K562 (cell line): Measurements from ENCODE around the gene MLN. TPM values are rescaled to one million over a fixed set of nuclear protein-coding genes. Genes with fewer than 3 reads are reported as not detected.

Experiments used
- ATAC-seq: fragments of 200-7000 bp; cut with Tn5 transposase; 3 replicates; pipeline ENCODE4 v1.9.1; 2020; ENCODE audit warnings: moderate library complexity
- BruUV-seq: library from RNA; stranded (reverse); fragments of 400-500 nt; replicated peaks from 2 replicates; lab custom pipeline; 2021; lab: Mats Ljungman, UMichigan
- CTCF ChIA-PET: fragments of 300-600 bp; formaldehyde crosslinking; extraction: SDS; loops from one replicate; lab custom pipeline; 2021; ENCODE audit warnings: low intra/inter-chr PET ratio; lab: Yijun Ruan, JAX
- POLR2A ChIA-PET: fragments of 300-600, 350-650 bp; sonication (Branson Sonifier 250); formaldehyde crosslinking; extraction: SDS; loops from one replicate; lab custom pipeline; 2021; ENCODE audit warnings: antibody characterized with exemption, inconsistent platforms; lab: Yijun Ruan, JAX
- DNase-seq, 4 experiments: peaks; one replicate each; pipeline versions ENCODE4 v3.0.0 to v3.0.0-alpha.2; 2011 to 2018; ENCODE audit warnings: low spot score in 3 of 4, mixed read lengths in 3 of 4; ENCODE audit errors: extremely low read depth in 1 of 4
- FAIRE-seq: peaks from 2 replicates; lab custom pipeline; 2011; peaks lifted over from hg19 to GRCh38; lab: Jason Lieb, UNC
- H2AFZ ChIP-seq: 2 replicates; pipeline ENCODE4 v1.6.0; 2011; ENCODE audit warnings: low read depth, low read length, control low read depth, inconsistent platforms
- H3K27ac ChIP-seq: fragments of 200-600 bp; 3 replicates; pipeline ENCODE4 v1.8.0; 2011; ENCODE audit warnings: low read depth, mild to moderate bottlenecking, control low read depth, inconsistent platforms, low read length, moderate library complexity, mixed read lengths; ENCODE audit errors: extremely low read depth
- H3K27me3 ChIP-seq, 2 experiments: fragments of 300-600 bp in 1 of 2; 2 replicates in 1 of 2; 3 replicates in 1 of 2; pipeline versions ENCODE4 v1.6.0 to v1.8.0; 2011; ENCODE audit warnings: inconsistent platforms in 2 of 2, low read length in 2 of 2, mild to moderate bottlenecking in 1 of 2, mixed read lengths in 1 of 2, moderate library complexity in 1 of 2; ENCODE audit not compliant: control insufficient read depth in 2 of 2, insufficient read depth in 2 of 2
- H3K36me3 ChIP-seq: fragments of 300-600 bp; 3 replicates; pipeline ENCODE4 v1.8.0; 2011; ENCODE audit warnings: mild to moderate bottlenecking, low read length, inconsistent platforms; ENCODE audit not compliant: control insufficient read depth, insufficient read depth
- H3K4me1 ChIP-seq, 2 experiments: fragments of 200-600 bp in 1 of 2; replicated peaks in 1 of 2; 2 replicates in 1 of 2; 3 replicates in 1 of 2; pipeline versions ENCODE4 v1.5.1 to v1.8.0; 2011; ENCODE audit warnings: inconsistent platforms in 2 of 2, low read length in 2 of 2, mild to moderate bottlenecking in 1 of 2, mixed read lengths in 1 of 2, moderate library complexity in 1 of 2; ENCODE audit not compliant: control insufficient read depth in 2 of 2, insufficient read depth in 2 of 2
- H3K4me2 ChIP-seq: 2 replicates; pipeline ENCODE4 v1.6.1; 2011; ENCODE audit warnings: low read length, control low read depth, inconsistent platforms, mixed read lengths; ENCODE audit not compliant: insufficient read depth
- H3K4me3 ChIP-seq: fragments of 200-600 bp; sonication (generic), shearing (Covaris generic); 2 replicates; pipeline ENCODE4 v1.5.1; 2016; ENCODE audit warnings: control low read depth, inconsistent platforms
- H3K79me2 ChIP-seq: fragments of 200-600 bp; 3 replicates; pipeline ENCODE4 v1.8.0; 2011; ENCODE audit warnings: low read length, inconsistent platforms; ENCODE audit not compliant: control insufficient read depth, insufficient read depth
- H3K9ac ChIP-seq, 2 experiments: 2 replicates each; pipeline versions ENCODE4 v1.6.0 to v1.6.1; 2011; ENCODE audit warnings: low read depth in 2 of 2, low read length in 2 of 2, control low read depth in 1 of 2, inconsistent platforms in 1 of 2, mild to moderate bottlenecking in 1 of 2, mixed read lengths in 1 of 2; ENCODE audit not compliant: insufficient read depth in 1 of 2
- H3K9me1 ChIP-seq: one replicate; pipeline ENCODE4 v1.6.0; 2011; ENCODE audit warnings: inconsistent platforms, mild to moderate bottlenecking, low read length, moderate library complexity; ENCODE audit not compliant: control insufficient read depth, insufficient read depth
- H3K9me3 ChIP-seq: replicated peaks from 2 replicates; pipeline ENCODE4 v1.5.1; 2011; ENCODE audit warnings: low read depth, low read length, inconsistent platforms; ENCODE audit not compliant: control insufficient read depth, insufficient read depth
- H4K20me1 ChIP-seq: replicated peaks from 2 replicates; pipeline ENCODE4 v1.6.1; 2011; ENCODE audit warnings: low read length, inconsistent platforms, mixed read lengths; ENCODE audit not compliant: control insufficient read depth, insufficient read depth
- FOXJ3 ChIP-seq: sonication (generic); formaldehyde crosslinking; IDR thresholded peaks from 2 replicates; pipeline ENCODE4 v1.4.0; 2020; ENCODE audit warnings: mild to moderate bottlenecking, missing genetic modification reagents
- RNF2 ChIP-seq: sonication (generic); IDR thresholded peaks from 2 replicates; pipeline ENCODE4 v1.6.1; 2016
- SRSF7 ChIP-seq: fragments of 200-400 bp; formaldehyde crosslinking; optimal IDR thresholded peaks from 2 replicates; pipeline ENCODE3; 2017; ENCODE audit warnings: mild to moderate bottlenecking, low read depth, low read length
- ZNF41 ChIP-seq: fragments of 250-450 bp; sonication (Bioruptor Pico); conservative IDR thresholded peaks from 2 replicates; pipeline ENCODE4 v1.4.0; 2020; ENCODE audit warnings: mild to moderate bottlenecking
- ZNF717 ChIP-seq: fragments of 250-450 bp; sonication (Bioruptor Pico); IDR thresholded peaks from 2 replicates; pipeline ENCODE4 v1.5.0; 2021
- WGBS: fragments of 100-300 bp; shearing (Covaris generic); methylation state at CpG from one replicate; pipeline ENCODE4 v1.1.6; 2016; ENCODE audit warnings: low coverage, mixed read lengths; ENCODE audit not compliant: insufficient coverage; ENCODE audit errors: missing lambda C conversion rate; 5-methylcytosine and 5-hydroxymethylcytosine counted together
- in situ Hi-C: fragments of 300-500 bp; cut with MboI; formaldehyde crosslinking; loops from 4 replicates; pipeline ENCODE4 v1.15.0; 2018; ENCODE audit warnings: inconsistent platforms, mixed read lengths
- intact Hi-C: fragments of 100-400 bp; cut with micrococcal nuclease; formaldehyde crosslinking; loops from 2 replicates; pipeline ENCODE4 v1.14.2; 2022
- polyA plus RNA-seq, 8 experiments: library from polyadenylated mRNA; depleted of rRNA in 4 of 8; stranded (reverse) in 5 of 8; unstranded in 3 of 8; fragments of >200 nt; fragmentation: Nextera tagmentation in 2 of 8; fragmentation: Illumina TruSeq in 1 of 8; extraction: Ambion mirVana in 2 of 8; extraction: Trizol in 1 of 8; gene quantifications; 2 replicates each; pipeline versions ENCODE4 v1.2.1 to v1.2.3, GENCODE V29; 2011 to 2014; ENCODE audit warnings: inconsistent platforms in 1 of 8, missing spikeins in 1 of 8
- total RNA-seq, 7 experiments: library from RNA; depleted of rRNA in 6 of 7; stranded (reverse); fragments of >200 nt in 6 of 7; fragmentation: Illumina TruSeq in 2 of 7; extraction: Trizol in 2 of 7; gene quantifications; 2 replicates each; pipeline versions ENCODE4 v1.2.1 to v1.2.3, GENCODE V29; 2011 to 2021; ENCODE audit warnings: low replicate concordance in 1 of 7
- TF ChIP-seq, protein P1 (sequence below), 2 experiments: fragments of 450-650 bp in 1 of 2; sonication (generic) in 1 of 2; formaldehyde crosslinking in 1 of 2; IDR thresholded peaks in 1 of 2; conservative IDR thresholded peaks in 1 of 2; 2 replicates each; pipeline versions ENCODE4 v1.6.1 to v1.8.1; 2016 to 2023; ENCODE audit warnings: mild to moderate bottlenecking in 2 of 2, moderate library complexity in 2 of 2, inconsistent platforms in 1 of 2, missing genetic modification reagents in 1 of 2
- TF ChIP-seq, protein P2 (sequence below): fragments of 450-650 bp; formaldehyde crosslinking; IDR thresholded peaks from 2 replicates; pipeline ENCODE4 v1.4.0; 2022; ENCODE audit warnings: missing genetic modification characterization

The MLN gene
- total and polyA plus RNA-seq, 9 of the 15 experiments (the other 6 are each of a cell fraction or from before 2014, with no cell fraction given) = not detected

DNA sequence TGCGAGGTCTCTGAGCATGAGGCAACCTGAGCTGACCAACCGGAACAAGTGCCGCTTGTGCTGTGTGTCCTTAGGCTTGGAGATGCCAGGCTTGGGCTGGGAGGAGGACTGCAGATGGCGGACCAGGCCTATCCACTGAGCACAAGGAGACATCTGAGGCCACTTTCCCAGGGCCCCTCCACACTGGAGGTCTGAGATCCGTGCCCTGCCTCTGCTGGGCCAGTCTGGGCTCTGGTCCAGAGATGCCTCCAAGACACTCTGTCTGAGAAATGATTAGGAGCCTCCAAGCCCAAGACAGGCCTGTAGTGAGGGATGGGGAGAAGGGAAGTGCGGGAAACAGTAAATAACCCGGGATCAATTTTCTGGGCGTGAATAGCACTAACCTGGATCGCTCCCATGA, 3.0 kb upstream of the MLN start:
- no peak overlapping the region for H3K4me2 ChIP-seq
- no peaks in the 10 kb centered on the region for H3K79me2 ChIP-seq
- DNase-seq (no peak), ATAC-seq (no peak), FAIRE-seq (no peak)
- H2AFZ ChIP-seq = no peak overlapping the region
- H3K27ac ChIP-seq = no peak overlapping the region
- no peaks in the 10 kb centered on the region; the same call in 1 of the 2 replicates for H4K20me1 ChIP-seq
- no peak for TF ChIP-seq FOXJ3 (CRISPR knock-in tag)
- no peak for TF ChIP-seq ZNF717 (CRISPR knock-in tag)
- TF ChIP-seq, protein P1, sequence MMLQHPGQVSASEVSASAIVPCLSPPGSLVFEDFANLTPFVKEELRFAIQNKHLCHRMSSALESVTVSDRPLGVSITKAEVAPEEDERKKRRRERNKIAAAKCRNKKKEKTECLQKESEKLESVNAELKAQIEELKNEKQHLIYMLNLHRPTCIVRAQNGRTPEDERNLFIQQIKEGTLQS (IDR thresholded peaks at IDR 0.05) = no peak
- TF ChIP-seq, protein P1 (CRISPR knock-in tag; conservative IDR thresholded peaks at IDR 0.05) = no peak
- TF ChIP-seq ZNF41 = no peak
- TF ChIP-seq RNF2 = no peak
- TF ChIP-seq, protein P2, sequence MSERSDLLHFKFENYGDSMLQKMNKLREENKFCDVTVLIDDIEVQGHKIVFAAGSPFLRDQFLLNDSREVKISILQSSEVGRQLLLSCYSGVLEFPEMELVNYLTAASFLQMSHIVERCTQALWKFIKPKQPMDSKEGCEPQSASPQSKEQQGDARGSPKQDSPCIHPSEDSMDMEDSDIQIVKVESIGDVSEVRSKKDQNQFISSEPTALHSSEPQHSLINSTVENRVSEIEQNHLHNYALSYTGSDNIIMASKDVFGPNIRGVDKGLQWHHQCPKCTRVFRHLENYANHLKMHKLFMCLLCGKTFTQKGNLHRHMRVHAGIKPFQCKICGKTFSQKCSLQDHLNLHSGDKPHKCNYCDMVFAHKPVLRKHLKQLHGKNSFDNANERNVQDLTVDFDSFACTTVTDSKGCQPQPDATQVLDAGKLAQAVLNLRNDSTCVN (CRISPR knock-in tag) = no peak
- no peak for TF ChIP-seq SRSF7
- H3K9me3 ChIP-seq = no peaks in the 10 kb centered on the region
- CTCF ChIA-PET = no interaction called here
- 1% methylated on average over 9 of the region's 9 CpGs for WGBS
- in situ Hi-C loops = no loop called here
- H3K36me3 ChIP-seq = no peaks in the 10 kb centered on the region
- H3K4me3 ChIP-seq = no peak overlapping the region
- H3K9me1 ChIP-seq = no peaks in the 10 kb centered on the region
- intact Hi-C loops = no loop called here
- 0 out of 5 replicates have a peak, but pooled peaks cover 0 to 3% of the 10 kb centered on the region in 2 experiments for H3K4me1 ChIP-seq
- POLR2A ChIA-PET = interaction anchor here (1.2 kb wide), 1 partner anchor 172 kb away, joined by 3 read pairs; no protein-coding TSS in a partner anchor
- H3K27me3 ChIP-seq = peaks cover 59 to 72% of the 10 kb centered on the region in 2 experiments
- BruUV-seq = no TSS peak
- H3K9ac ChIP-seq = no peak overlapping the region
